ENCODE data around the gene TMED10.

Gene TMED10

DNA sequence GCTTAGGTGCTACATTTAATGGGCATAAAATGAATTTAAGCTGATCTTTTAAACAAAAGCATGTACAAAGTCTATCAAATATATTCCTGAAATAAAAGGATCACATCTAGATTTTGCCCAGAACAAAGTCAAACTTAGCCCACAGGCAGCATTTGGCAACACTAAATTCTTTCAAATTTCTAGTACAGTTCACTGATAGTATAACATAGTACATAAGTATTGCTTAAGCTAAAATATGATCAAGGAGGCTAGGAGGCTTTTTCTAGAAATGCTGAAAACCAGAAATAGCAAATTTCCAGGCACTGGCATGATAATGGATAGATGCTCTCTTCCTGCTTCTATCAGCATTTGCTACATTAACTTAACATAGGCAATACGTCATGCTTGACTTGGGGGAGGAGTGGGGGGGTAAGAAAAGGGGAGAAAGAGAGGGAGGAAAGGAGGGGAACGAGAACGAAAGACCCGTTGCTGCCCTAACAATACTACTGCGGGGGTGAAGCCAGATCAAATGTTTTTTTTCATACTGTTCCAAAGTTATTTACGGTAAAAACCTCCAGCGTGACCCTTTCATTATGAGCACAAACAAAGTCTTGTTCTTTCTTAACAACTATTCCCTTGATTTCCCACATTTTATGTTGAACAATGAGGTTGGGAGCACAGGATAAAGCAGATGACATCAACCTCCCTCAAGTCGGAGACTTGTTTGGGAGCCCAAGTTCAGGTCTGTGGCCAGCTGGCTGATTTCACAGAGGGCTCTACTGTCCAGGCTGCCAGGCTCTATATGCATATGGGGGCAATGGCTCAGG is 10.6 kb downstream of the TMED10 start:
- no peak overlapping the region for H2BK5ac ChIP-seq (ENCODE audit: low read length)
- H2BK120ac ChIP-seq (ENCODE audit: low read depth, low read length), result no peak overlapping the region
- no peak overlapping the region for H3K4me3 ChIP-seq (ENCODE audit: low read length)
- H3K56ac ChIP-seq (ENCODE audit: low read length), result no peak overlapping the region
- peaks cover 2% of the 10 kb centered on the region for H3K4me1 ChIP-seq (ENCODE audit: control insufficient read depth, low read depth, low read length)
- no peak overlapping the region for H3K4ac ChIP-seq (ENCODE audit: low read depth, low read length)
- no peak overlapping the region for H3K9ac ChIP-seq (ENCODE audit: low read length)
- H3K36me3 ChIP-seq (ENCODE audit: control insufficient read depth, insufficient read depth, low read length), result no peaks in the 10 kb centered on the region
- H2AK5ac ChIP-seq (ENCODE audit: low read length), result no peak overlapping the region
- no peak overlapping the region for H3K18ac ChIP-seq (ENCODE audit: low read length)
- H3K27ac ChIP-seq (ENCODE audit: low read depth, low read length), result no peak overlapping the region
- H3K27me3 ChIP-seq (ENCODE audit: insufficient read depth, low read length, poor library complexity), result no peaks in the 10 kb centered on the region
- peaks cover 15% of the 10 kb centered on the region for H3K79me1 ChIP-seq (ENCODE audit: low read length)
- DNase-seq, result no peak
- no peak overlapping the region for H3K23ac ChIP-seq (ENCODE audit: low read length)
- H3K4me2 ChIP-seq (ENCODE audit: low read length), result no peak overlapping the region
- H4K8ac ChIP-seq (ENCODE audit: low read depth, low read length), result no peak overlapping the region
- H2BK15ac ChIP-seq (replicated peaks; ENCODE audit: low read depth), result no peak overlapping the region
- H3K79me2 ChIP-seq (ENCODE audit: control insufficient read depth, insufficient read depth, low read length), result peaks cover 64% of the 10 kb centered on the region
- WGBS (ENCODE audit: extremely low coverage, insufficient coverage, low lambda C conversion rate), result no CpG with 5 or more reads among the region's 8 CpGs
- no peak overlapping the region for H4K5ac ChIP-seq (ENCODE audit: low read length)

GRCh38 chr14:75164809-75165208 is 11.6 kb downstream of the TMED10 start:
- Histone ChIP-seq H2BK120ac (ENCODE audit: low read depth, low read length) (no peak overlapping the region), H3K79me1 (ENCODE audit: low read length) (peaks cover 16% of the 10 kb centered on the region)
- WGBS (ENCODE audit: extremely low coverage, insufficient coverage, low lambda C conversion rate), result no CpG with 5 or more reads among the region's 1 CpG

DNA sequence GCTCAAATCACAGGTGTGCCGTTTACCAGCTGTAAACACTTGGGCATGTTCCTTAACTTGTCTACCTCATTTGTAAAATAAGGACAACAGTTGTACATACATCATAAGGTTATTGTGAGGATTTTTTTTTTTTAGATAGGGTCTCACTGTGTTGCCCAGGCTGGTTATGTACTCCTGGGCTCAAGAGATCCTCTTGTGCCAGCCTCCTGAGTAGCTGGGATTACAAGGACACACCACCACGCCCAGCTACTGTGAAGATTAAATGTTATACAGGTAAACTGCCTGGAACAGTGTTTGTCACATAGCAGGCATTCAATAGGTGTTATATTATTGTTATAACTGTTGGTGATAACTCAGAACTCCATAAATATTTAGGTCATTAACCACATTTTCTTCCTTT is 12.7 kb downstream of the TMED10 start:
- H3K4me1 ChIP-seq (ENCODE audit: control insufficient read depth, low read depth, low read length), result peaks cover 4% of the 10 kb centered on the region
- WGBS (ENCODE audit: extremely low coverage, insufficient coverage, low lambda C conversion rate), result no CpG with 5 or more reads among the region's 2 CpGs

More at GRCh38 chr14:75164809-75165208, 11.6 kb downstream of the TMED10 start:
- H4K5ac ChIP-seq (ENCODE audit: low read length), result no peak overlapping the region
- no peak overlapping the region for H3K9ac ChIP-seq (ENCODE audit: low read length)
- H3K4ac ChIP-seq (ENCODE audit: low read depth, low read length), result no peak overlapping the region
- no peak overlapping the region for H2BK5ac ChIP-seq (ENCODE audit: low read length)
- H3K27me3 ChIP-seq (ENCODE audit: insufficient read depth, low read length, poor library complexity), result no peaks in the 10 kb centered on the region
- no peak overlapping the region for H2BK15ac ChIP-seq (replicated peaks; ENCODE audit: low read depth)
- H3K18ac ChIP-seq (ENCODE audit: low read length), result no peak overlapping the region
- no peak for DNase-seq
- peaks cover 3% of the 10 kb centered on the region for H3K4me1 ChIP-seq (ENCODE audit: control insufficient read depth, low read depth, low read length)
- no peak overlapping the region for H3K56ac ChIP-seq (ENCODE audit: low read length)
- no peak overlapping the region for H3K4me3 ChIP-seq (ENCODE audit: low read length)
- H3K4me2 ChIP-seq (ENCODE audit: low read length), result no peak overlapping the region
- H3K23ac ChIP-seq (ENCODE audit: low read length), result no peak overlapping the region
- peaks cover 60% of the 10 kb centered on the region for H3K79me2 ChIP-seq (ENCODE audit: control insufficient read depth, insufficient read depth, low read length)
- H2AK5ac ChIP-seq (ENCODE audit: low read length), result no peak overlapping the region
- no peak overlapping the region for H3K27ac ChIP-seq (ENCODE audit: low read depth, low read length)
- no peak overlapping the region for H4K8ac ChIP-seq (ENCODE audit: low read depth, low read length)
- H3K36me3 ChIP-seq (ENCODE audit: control insufficient read depth, insufficient read depth, low read length), result no peaks in the 10 kb centered on the region

GRCh38 chr14:75162631-75163030 is 13.8 kb downstream of the TMED10 start:
- Histone ChIP-seq H4K5ac (ENCODE audit: low read length) (no peak overlapping the region), H3K27me3 (ENCODE audit: insufficient read depth, low read length, poor library complexity) (no peaks in the 10 kb centered on the region), H2BK15ac (replicated peaks; ENCODE audit: low read depth) (no peak overlapping the region), H3K4me2 (ENCODE audit: low read length) (no peak overlapping the region), H2AK5ac (ENCODE audit: low read length) (no peak overlapping the region), H3K23ac (ENCODE audit: low read length) (no peak overlapping the region), H3K4ac (ENCODE audit: low read depth, low read length) (no peak overlapping the region), H3K4me3 (ENCODE audit: low read length) (no peak overlapping the region), H3K79me1 (ENCODE audit: low read length) (peaks cover 12% of the 10 kb centered on the region), H3K79me2 (ENCODE audit: control insufficient read depth, insufficient read depth, low read length) (peaks cover 52% of the 10 kb centered on the region), H3K27ac (ENCODE audit: low read depth, low read length) (no peak overlapping the region), H3K4me1 (ENCODE audit: control insufficient read depth, low read depth, low read length) (peaks cover 4% of the 10 kb centered on the region), H2BK5ac (ENCODE audit: low read length) (no peak overlapping the region), H3K9ac (ENCODE audit: low read length) (no peak overlapping the region), H3K18ac (ENCODE audit: low read length) (no peak overlapping the region), H4K8ac (ENCODE audit: low read depth, low read length) (no peak overlapping the region), H3K36me3 (ENCODE audit: control insufficient read depth, insufficient read depth, low read length) (no peaks in the 10 kb centered on the region), H2BK120ac (ENCODE audit: low read depth, low read length) (no peak overlapping the region), H3K56ac (ENCODE audit: low read length) (no peak overlapping the region)
- no CpG with 5 or more reads among the region's 3 CpGs for WGBS (ENCODE audit: extremely low coverage, insufficient coverage, low lambda C conversion rate)
- DNase-seq, result peak; percentile 41

More for the DNA sequence above, 12.7 kb downstream of the TMED10 start:
- Histone ChIP-seq H2AK5ac (ENCODE audit: low read length) (no peak overlapping the region), H3K27ac (ENCODE audit: low read depth, low read length) (no peak overlapping the region), H3K36me3 (ENCODE audit: control insufficient read depth, insufficient read depth, low read length) (no peaks in the 10 kb centered on the region), H4K5ac (ENCODE audit: low read length) (no peak overlapping the region), H3K9ac (ENCODE audit: low read length) (no peak overlapping the region), H3K79me1 (ENCODE audit: low read length) (peaks cover 12% of the 10 kb centered on the region), H3K4me3 (ENCODE audit: low read length) (no peak overlapping the region), H3K18ac (ENCODE audit: low read length) (no peak overlapping the region), H2BK120ac (ENCODE audit: low read depth, low read length) (no peak overlapping the region), H2BK15ac (replicated peaks; ENCODE audit: low read depth) (no peak overlapping the region), H3K4ac (ENCODE audit: low read depth, low read length) (no peak overlapping the region), H3K23ac (ENCODE audit: low read length) (no peak overlapping the region), H3K4me2 (ENCODE audit: low read length) (no peak overlapping the region), H2BK5ac (ENCODE audit: low read length) (no peak overlapping the region), H3K79me2 (ENCODE audit: control insufficient read depth, insufficient read depth, low read length) (peaks cover 54% of the 10 kb centered on the region), H4K8ac (ENCODE audit: low read depth, low read length) (no peak overlapping the region), H3K27me3 (ENCODE audit: insufficient read depth, low read length, poor library complexity) (no peaks in the 10 kb centered on the region), H3K56ac (ENCODE audit: low read length) (no peak overlapping the region)
- no peak for DNase-seq

GRCh38 chr14:75158843-75159614 is 17.4 kb downstream of the TMED10 start:
- Histone ChIP-seq H3K56ac (ENCODE audit: low read length) (no peak overlapping the region), H3K18ac (ENCODE audit: low read length) (no peak overlapping the region), H3K4me3 (ENCODE audit: low read length) (no peak overlapping the region), H3K9ac (ENCODE audit: low read length) (no peak overlapping the region), H3K27me3 (ENCODE audit: insufficient read depth, low read length, poor library complexity) (no peaks in the 10 kb centered on the region), H3K4ac (ENCODE audit: low read depth, low read length) (no peak overlapping the region), H3K23ac (ENCODE audit: low read length) (no peak overlapping the region), H3K4me1 (ENCODE audit: control insufficient read depth, low read depth, low read length) (peaks cover 4% of the 10 kb centered on the region), H3K36me3 (ENCODE audit: control insufficient read depth, insufficient read depth, low read length) (no peaks in the 10 kb centered on the region), H3K79me2 (ENCODE audit: control insufficient read depth, insufficient read depth, low read length) (peaks cover 46% of the 10 kb centered on the region), H4K5ac (ENCODE audit: low read length) (no peak overlapping the region), H2BK5ac (ENCODE audit: low read length) (no peak overlapping the region), H2BK120ac (ENCODE audit: low read depth, low read length) (no peak overlapping the region), H2AK5ac (ENCODE audit: low read length) (no peak overlapping the region), H4K8ac (ENCODE audit: low read depth, low read length) (no peak overlapping the region), H3K27ac (ENCODE audit: low read depth, low read length) (no peak overlapping the region), H2BK15ac (replicated peaks; ENCODE audit: low read depth) (no peak overlapping the region), H3K79me1 (ENCODE audit: low read length) (peaks cover 11% of the 10 kb centered on the region), H3K4me2 (ENCODE audit: low read length) (no peak overlapping the region)
- no CpG with 5 or more reads among the region's 6 CpGs for WGBS (ENCODE audit: extremely low coverage, insufficient coverage, low lambda C conversion rate)
- DNase-seq, result no peak
